Panc1 (cell line): ENCODE results near the gene HSP90AA1. TPM values are rescaled to one million over a fixed set of nuclear protein-coding genes. Genes with fewer than 3 reads are reported as not detected.
A peak's percentile ranks its signal among the peaks of the same experiment; 100 is the strongest.

Source experiments
- ATAC-seq: fragments of 200-7000 bp; cut with Tn5 transposase; 2 replicates; pipeline ENCODE4 v1.9.1; 2020; ENCODE audit warnings: mild to moderate bottlenecking, moderate library complexity
- BruUV-seq: library from RNA; stranded (reverse); fragments of 400-500 nt; replicated peaks from 2 replicates; lab custom pipeline; 2021; lab: Mats Ljungman, UMichigan
- CTCF ChIA-PET: fragments of 300-600 bp; sonication (Branson Sonifier 250); formaldehyde crosslinking; loops from one replicate; lab custom pipeline; 2022; ENCODE audit warnings: antibody characterized with exemption; lab: Charles Lee
- POLR2A ChIA-PET: fragments of 300-600 bp; sonication (Branson Sonifier 250); formaldehyde crosslinking; loops from one replicate; lab custom pipeline; 2022; ENCODE audit warnings: antibody characterized with exemption; lab: Charles Lee
- DNase-seq: peaks from one replicate; pipeline ENCODE4 v3.0.0-alpha.2; 2010; ENCODE audit warnings: low read depth, low spot score
- H3K27ac ChIP-seq: 2 replicates; pipeline ENCODE4 v1.5.1; 2011; ENCODE audit warnings: mild to moderate bottlenecking, low read length, inconsistent platforms
- H3K27me3 ChIP-seq: fragments of 200-500 bp; sonication (Bioruptor generic); 2 replicates; pipeline ENCODE4 v1.6.0; 2014; ENCODE audit warnings: low read length, inconsistent platforms; ENCODE audit not compliant: control insufficient read depth, insufficient read depth
- H3K36me3 ChIP-seq: fragments of 200-500 bp; sonication (Bioruptor generic); 2 replicates; pipeline ENCODE4 v1.5.1; 2014; ENCODE audit warnings: inconsistent platforms, mild to moderate bottlenecking, low read length, moderate library complexity; ENCODE audit not compliant: control insufficient read depth, insufficient read depth
- H3K4me1 ChIP-seq: 2 replicates; pipeline ENCODE4 v1.5.1; 2011; ENCODE audit warnings: inconsistent platforms, mild to moderate bottlenecking, low read length, moderate library complexity; ENCODE audit not compliant: control insufficient read depth, insufficient read depth
- H3K4me3 ChIP-seq, 2 experiments: 2 replicates each; pipeline ENCODE4 v1.5.1; 2011 to 2012; ENCODE audit warnings: low read depth in 2 of 2, low read length in 2 of 2, mild to moderate bottlenecking in 2 of 2, inconsistent platforms in 1 of 2, moderate library complexity in 1 of 2
- H3K9me3 ChIP-seq: fragments of 200-500 bp; sonication (Bioruptor generic); 2 replicates; pipeline ENCODE4 v1.5.1; 2014; ENCODE audit warnings: low read depth, mild to moderate bottlenecking, inconsistent platforms, low read length, moderate library complexity; ENCODE audit not compliant: control insufficient read depth, insufficient read depth
- POLR2AphosphoS5 ChIP-seq: IDR thresholded peaks from 2 replicates; pipeline ENCODE4 v1.6.1; 2012; ENCODE audit warnings: mild to moderate bottlenecking, low read depth, low read length, moderate library complexity
- SIN3A ChIP-seq: IDR thresholded peaks from 2 replicates; pipeline ENCODE4 v1.6.1; 2012; ENCODE audit warnings: low read depth, mild to moderate bottlenecking, low read length, moderate library complexity, borderline replicate concordance; ENCODE audit not compliant: insufficient read depth
- TCF7L2 ChIP-seq: IDR thresholded peaks from 2 replicates; pipeline ENCODE4 v1.6.1; 2011; ENCODE audit warnings: mild to moderate bottlenecking, low read depth, low read length, inconsistent platforms
- in situ Hi-C: cut with HindIII; loops from 2 replicates; pipeline ENCODE4 v1.10.0; 2016; ENCODE audit warnings: low sequenced_read_pairs, low pct_unique_long_range_greater_than_20kb
- intact Hi-C: fragments of 100-400 bp; cut with micrococcal nuclease; formaldehyde crosslinking; loops from one replicate; pipeline ENCODE4 v1.10.0; 2022; ENCODE audit not compliant: unreplicated experiment
- total RNA-seq: library from RNA; stranded (reverse); gene quantifications from one replicate; pipeline ENCODE4 v1.2.1, GENCODE V29; 2021; ENCODE audit not compliant: unreplicated experiment
- TF ChIP-seq, protein P1 (sequence below): fragments of 450-650 bp; IDR thresholded peaks from 2 replicates; pipeline ENCODE4 v1.5.1; 2017; ENCODE audit warnings: mild to moderate bottlenecking
- TF ChIP-seq, protein P2 (sequence below), 2 experiments: IDR thresholded peaks; 2 replicates each; pipeline ENCODE4 v1.6.1; 2011 to 2012; ENCODE audit warnings: low read depth in 2 of 2, control low read depth in 1 of 2, low read length in 1 of 2, mild to moderate bottlenecking in 1 of 2, moderate library complexity in 1 of 2; ENCODE audit not compliant: insufficient read depth in 1 of 2

Gene HSP90AA1
- total RNA-seq, 1 experiment from 2014 or later: 383 TPM

DNA sequence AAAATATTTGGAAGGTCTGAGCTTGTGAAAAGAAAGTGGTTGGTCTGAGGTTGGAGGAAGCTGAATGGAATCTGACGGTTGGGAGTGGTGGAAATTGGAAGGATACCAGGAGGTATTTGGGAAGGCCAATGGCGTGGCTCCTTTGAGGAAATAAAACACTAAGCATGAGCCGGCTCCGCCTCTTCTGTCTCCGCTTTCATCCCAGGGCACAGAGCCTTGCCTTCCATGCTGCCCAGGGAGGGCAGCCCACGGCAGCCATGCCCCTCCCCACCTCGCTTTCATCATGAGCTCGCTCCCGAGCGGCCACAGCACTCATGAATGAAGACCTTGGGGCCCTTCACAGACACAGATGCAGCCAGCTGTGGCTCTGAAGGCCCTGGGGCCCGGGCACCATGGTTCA is 36.2 kb downstream of the HSP90AA1 start:
- ChIA-PET POLR2A (no interaction called here), CTCF (no interaction called here)
- Histone ChIP-seq H3K27me3 (no peaks in the 10 kb centered on the region), H3K4me3 (no peak overlapping the region), H3K36me3 (peaks cover 7% of the 10 kb centered on the region; the same call in 1 of the 2 replicates), H3K4me1 (no peaks in the 10 kb centered on the region), H3K27ac (no peak overlapping the region), H3K9me3 (no peaks in the 10 kb centered on the region)
- no peak for TF ChIP-seq TCF7L2
- intact Hi-C loops: no loop called here
- DNase-seq (no peak), ATAC-seq (no peak)
- TSS peak; percentile 86 for BruUV-seq
- in situ Hi-C loops: no loop called here

DNA sequence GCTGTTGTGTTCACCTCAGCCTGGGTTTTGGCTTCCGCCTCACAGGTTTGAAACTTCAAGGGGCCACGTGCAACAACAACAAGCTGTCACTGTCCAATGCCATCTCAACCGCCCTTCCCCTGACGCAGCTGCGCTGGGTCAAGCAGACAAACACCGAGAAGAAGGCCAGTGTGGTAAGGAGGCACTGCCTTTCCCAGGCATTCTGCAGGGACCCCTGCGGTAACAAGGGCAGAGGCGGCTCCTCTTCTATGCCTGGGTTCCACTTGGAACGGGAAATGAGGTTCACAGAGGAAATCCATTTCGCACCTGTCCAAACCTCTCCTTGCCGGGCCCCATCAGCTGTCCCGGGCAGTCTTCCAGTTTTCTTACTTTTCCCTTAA is 36.8 kb downstream of the HSP90AA1 start:
- no peaks in the 10 kb centered on the region for H3K27me3 ChIP-seq
- TF ChIP-seq SIN3A: no peak
- TF ChIP-seq POLR2AphosphoS5: no peak
- TF ChIP-seq, protein P1, sequence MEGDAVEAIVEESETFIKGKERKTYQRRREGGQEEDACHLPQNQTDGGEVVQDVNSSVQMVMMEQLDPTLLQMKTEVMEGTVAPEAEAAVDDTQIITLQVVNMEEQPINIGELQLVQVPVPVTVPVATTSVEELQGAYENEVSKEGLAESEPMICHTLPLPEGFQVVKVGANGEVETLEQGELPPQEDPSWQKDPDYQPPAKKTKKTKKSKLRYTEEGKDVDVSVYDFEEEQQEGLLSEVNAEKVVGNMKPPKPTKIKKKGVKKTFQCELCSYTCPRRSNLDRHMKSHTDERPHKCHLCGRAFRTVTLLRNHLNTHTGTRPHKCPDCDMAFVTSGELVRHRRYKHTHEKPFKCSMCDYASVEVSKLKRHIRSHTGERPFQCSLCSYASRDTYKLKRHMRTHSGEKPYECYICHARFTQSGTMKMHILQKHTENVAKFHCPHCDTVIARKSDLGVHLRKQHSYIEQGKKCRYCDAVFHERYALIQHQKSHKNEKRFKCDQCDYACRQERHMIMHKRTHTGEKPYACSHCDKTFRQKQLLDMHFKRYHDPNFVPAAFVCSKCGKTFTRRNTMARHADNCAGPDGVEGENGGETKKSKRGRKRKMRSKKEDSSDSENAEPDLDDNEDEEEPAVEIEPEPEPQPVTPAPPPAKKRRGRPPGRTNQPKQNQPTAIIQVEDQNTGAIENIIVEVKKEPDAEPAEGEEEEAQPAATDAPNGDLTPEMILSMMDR: no peak
- no peak for TF ChIP-seq TCF7L2
- TF ChIP-seq, protein P2, sequence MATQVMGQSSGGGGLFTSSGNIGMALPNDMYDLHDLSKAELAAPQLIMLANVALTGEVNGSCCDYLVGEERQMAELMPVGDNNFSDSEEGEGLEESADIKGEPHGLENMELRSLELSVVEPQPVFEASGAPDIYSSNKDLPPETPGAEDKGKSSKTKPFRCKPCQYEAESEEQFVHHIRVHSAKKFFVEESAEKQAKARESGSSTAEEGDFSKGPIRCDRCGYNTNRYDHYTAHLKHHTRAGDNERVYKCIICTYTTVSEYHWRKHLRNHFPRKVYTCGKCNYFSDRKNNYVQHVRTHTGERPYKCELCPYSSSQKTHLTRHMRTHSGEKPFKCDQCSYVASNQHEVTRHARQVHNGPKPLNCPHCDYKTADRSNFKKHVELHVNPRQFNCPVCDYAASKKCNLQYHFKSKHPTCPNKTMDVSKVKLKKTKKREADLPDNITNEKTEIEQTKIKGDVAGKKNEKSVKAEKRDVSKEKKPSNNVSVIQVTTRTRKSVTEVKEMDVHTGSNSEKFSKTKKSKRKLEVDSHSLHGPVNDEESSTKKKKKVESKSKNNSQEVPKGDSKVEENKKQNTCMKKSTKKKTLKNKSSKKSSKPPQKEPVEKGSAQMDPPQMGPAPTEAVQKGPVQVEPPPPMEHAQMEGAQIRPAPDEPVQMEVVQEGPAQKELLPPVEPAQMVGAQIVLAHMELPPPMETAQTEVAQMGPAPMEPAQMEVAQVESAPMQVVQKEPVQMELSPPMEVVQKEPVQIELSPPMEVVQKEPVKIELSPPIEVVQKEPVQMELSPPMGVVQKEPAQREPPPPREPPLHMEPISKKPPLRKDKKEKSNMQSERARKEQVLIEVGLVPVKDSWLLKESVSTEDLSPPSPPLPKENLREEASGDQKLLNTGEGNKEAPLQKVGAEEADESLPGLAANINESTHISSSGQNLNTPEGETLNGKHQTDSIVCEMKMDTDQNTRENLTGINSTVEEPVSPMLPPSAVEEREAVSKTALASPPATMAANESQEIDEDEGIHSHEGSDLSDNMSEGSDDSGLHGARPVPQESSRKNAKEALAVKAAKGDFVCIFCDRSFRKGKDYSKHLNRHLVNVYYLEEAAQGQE (IDR thresholded peaks at IDR 0.05; ENCODE audit: insufficient read depth in 1 of 2, low read depth in 2 of 2, low read length in 1 of 2): no peak
- in situ Hi-C loops: no loop called here
- BruUV-seq: no TSS peak
- no peaks in the 10 kb centered on the region for H3K9me3 ChIP-seq
- DNase-seq (no peak), ATAC-seq (no peak)
- intact Hi-C loops: no loop called here
- CTCF ChIA-PET: no interaction called here
- H3K27ac ChIP-seq: no peak overlapping the region
- peaks cover 7% of the 10 kb centered on the region; the same call in 1 of the 2 replicates for H3K36me3 ChIP-seq
- no peaks in the 10 kb centered on the region for H3K4me1 ChIP-seq
- POLR2A ChIA-PET: no interaction called here
- H3K4me3 ChIP-seq: no peak overlapping the region

DNA sequence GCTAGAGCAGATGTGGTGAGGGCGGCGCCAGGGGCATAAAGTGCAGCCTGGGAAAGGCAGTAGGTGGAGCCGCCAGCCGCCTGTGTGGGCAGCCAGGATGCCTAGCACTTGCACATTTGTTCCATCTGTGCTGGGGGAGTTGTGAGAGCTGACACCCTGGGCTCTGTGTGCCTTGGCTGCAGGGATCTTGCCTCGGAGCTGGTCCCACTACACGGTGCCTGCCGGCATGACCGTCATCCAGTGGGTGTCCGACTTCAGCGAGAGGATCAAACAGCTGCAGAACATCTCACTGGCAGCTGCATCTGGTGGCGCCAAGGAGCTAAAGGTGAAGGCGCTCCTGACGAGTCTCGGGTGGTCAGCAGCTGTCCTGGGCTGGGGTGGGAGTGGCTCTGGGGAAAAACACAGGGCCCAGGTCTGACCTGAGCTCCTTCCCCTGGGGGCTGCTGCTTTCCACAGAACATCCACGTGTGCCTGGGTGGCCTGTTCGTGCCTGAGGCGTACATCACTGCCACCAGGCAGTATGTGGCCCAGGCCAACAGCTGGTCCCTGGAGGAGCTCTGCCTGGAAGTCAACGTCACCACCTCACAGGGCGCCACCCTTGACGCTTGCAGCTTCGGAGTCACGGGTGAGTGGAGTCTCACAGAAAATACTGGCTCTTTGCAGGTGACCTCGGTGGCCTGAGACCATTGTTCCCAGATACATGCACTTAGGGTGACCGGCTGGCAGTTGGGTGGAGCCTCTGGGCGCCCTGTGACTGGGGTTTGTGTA is 37.4 kb downstream of the HSP90AA1 start:
- CTCF ChIA-PET: no interaction called here
- no TSS peak for BruUV-seq

More for the DNA sequence above, 37.4 kb downstream of the HSP90AA1 start:
- Histone ChIP-seq H3K9me3 (no peaks in the 10 kb centered on the region), H3K27ac (no peak overlapping the region), H3K27me3 (no peaks in the 10 kb centered on the region), H3K36me3 (peaks cover 7% of the 10 kb centered on the region; the same call in 1 of the 2 replicates), H3K4me3 (no peak overlapping the region), H3K4me1 (no peaks in the 10 kb centered on the region)
- no peak for DNase-seq
- no peak for TF ChIP-seq POLR2AphosphoS5
- ATAC-seq: 0 out of 2 replicates have a peak, but pooled peaks have one; percentile 23
- intact Hi-C loops (no loop called here), in situ Hi-C loops (no loop called here)
- POLR2A ChIA-PET: no interaction called here
